IPS DF 4.7 (cell line): ENCODE results near the gene PHF11.

Source experiments
- DNase-seq: peaks from one replicate; pipeline ENCODE4 v3.0.0-alpha.2; 2013; ENCODE audit warnings: low spot score; ENCODE audit errors: extremely low read depth

The PHF11 gene

GRCh38 chr13:49497272-49497671, 1.5 kb downstream of the PHF11 start:
- no peak for DNase-seq

DNA sequence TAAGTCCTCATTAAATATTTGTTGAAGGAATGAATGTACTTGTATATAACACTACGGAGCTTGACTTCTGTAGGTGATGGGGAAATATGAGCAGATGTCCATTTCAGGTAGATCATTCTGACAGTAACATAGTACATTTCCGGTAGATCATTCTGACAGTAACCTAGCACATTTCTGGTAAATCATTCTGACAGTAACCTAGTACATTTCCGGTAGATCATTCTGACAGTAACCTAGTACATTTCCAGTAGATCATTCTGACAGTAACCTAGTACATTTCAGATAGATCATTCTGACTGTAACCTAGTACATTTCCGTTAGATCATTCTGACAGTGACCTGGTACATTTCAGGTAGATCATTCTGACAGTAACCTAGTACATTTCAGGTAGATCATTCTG, 2.5 kb downstream of the PHF11 start:
- no peak for DNase-seq

DNA sequence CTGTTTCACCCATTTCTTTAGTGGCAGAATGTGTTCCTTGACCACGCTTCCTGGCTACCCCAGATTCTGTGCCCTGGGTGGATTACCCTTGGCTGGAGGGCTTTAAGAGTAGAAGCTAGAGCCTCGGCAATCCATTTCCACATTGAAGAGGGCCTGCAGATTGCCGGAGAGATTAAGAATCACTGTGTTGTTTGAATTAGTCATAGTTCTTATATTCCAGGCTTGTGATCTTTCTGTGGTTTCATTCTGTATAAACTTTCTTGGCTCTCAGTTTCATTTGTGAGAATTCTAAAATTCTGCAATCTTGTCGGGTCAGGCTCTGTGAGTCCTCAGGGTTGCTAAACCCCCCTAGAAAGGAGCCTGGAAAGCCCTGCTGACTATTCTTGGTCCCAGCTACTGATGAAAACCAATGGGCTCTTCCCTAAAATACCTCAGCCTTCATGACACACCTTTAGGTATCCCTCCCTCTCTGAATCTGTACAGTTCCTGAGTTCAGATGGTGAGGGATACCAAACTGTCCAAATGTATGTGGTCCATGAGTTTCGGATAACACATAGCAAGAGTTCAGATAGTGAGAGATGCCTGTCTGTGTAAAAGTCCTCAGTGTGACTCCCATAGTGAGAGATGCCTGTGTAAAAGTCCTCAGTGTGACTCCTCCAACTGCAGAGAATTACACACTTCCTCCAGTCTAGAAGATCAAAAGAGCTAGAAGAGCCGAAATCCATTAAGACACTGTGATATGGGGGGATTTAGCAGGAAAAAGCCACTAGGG, 4.3 kb downstream of the PHF11 start:
- no peak for DNase-seq

DNA sequence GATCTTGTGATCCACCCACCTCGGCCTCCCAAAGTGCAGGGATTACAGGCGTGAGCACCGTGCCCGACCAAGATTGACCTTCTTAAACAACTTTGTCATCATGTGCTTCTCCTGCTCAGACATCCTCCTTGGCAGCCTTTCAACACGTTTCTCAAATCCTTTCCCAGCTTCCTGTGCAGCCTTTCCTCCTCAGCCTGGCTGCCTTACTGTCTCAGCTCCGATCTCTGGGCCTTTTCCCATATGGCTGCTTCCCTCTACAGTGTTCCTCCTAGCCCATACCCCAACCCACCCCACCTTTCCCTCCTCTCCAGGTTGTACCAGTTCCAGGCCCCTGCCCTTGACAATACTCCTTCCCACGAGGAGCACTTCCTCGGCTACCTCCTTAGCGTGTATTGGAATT, 7.2 kb downstream of the PHF11 start:
- no peak for DNase-seq

GRCh38 chr13:49503951-49504350, 8.2 kb downstream of the PHF11 start:
- no peak for DNase-seq

DNA sequence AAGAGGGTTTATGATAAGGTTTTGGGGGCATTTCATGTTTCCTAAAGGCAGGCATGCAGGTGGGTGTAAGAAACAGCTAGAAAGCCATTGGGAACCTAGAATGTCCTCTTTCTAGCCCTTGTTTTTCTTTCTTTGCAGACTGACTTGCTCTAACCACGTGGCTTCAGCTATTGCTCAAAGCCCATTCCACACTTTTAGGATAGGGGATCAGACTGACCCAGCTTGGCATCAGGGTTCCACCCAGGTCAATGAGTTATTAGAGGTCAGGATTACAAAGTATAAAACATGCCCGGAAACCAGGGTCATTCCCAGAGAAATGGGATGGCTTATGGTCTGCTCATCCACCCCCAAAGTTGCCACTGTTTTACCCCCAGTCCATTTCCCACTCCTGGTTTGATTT, 16.8 kb downstream of the PHF11 start:
- DNase-seq = no peak

DNA sequence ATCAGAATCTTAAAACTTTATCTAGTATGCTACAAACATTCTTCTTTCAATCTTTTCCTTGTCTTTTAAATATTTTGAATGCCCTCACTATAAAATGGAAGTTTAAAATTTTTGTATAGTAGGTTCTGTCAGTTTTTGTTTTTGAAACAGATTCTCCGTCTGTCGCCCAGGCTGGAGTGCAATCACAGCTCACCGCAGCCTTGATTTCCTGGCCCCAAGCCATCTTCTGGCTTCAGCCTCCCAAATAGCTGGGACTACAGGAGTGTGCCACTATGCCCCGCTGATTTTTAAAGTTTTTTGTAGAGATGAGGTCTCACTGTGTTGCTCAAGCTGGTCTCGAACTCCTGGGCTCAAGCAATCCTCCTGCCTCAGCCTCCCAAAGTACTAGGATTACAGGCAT, 20.7 kb downstream of the PHF11 start:
- DNase-seq = no peak

GRCh38 chr13:49517461-49517860, 21.7 kb downstream of the PHF11 start:
- DNase-seq = no peak

DNA sequence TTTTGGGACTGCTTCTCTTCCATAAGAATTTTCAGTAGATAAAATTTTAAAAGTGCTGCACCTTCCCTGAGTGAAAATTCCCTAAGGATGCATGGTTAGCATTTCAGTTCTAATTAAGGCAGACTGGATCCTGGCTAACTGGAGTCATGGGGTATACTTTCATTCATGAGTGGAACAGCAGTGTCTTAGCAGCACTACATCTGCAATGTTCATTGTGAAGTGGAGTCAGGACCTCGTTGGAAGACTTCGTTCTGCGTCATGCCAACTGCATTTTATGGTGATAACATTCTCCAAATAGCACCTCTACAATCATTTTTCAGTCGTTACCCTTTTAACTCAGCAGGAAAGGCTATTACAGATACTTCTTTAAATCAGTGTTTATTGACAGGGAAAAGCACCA, 25.5 kb downstream of the PHF11 start:
- DNase-seq = no peak

- no peak for DNase-seq
Observed at GRCh38 chr13:49524740-49525501, 29.2 kb downstream of the PHF11 start.

DNA sequence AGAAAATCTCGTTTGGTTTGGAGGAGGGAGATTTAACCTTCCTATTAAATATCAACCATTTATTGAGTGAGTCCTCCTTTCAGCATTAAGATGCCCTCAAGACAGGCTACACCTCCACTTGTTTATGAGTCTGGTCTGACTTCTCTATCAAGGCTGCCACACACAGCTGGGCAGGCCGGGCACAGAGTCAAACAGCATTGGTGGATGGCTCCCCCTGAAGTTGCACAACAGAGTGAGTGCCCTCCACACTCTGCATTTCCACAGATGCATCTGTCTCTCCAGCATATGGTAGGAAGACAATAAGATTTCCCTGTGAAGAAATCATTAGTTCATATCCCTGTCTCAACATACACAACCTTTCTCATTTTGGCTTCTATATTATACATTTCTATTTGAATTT, 31.4 kb downstream of the PHF11 start:
- no peak for DNase-seq

- no peak for DNase-seq
Observed at GRCh38 chr13:49528161-49528560, 32.4 kb downstream of the PHF11 start.

DNA sequence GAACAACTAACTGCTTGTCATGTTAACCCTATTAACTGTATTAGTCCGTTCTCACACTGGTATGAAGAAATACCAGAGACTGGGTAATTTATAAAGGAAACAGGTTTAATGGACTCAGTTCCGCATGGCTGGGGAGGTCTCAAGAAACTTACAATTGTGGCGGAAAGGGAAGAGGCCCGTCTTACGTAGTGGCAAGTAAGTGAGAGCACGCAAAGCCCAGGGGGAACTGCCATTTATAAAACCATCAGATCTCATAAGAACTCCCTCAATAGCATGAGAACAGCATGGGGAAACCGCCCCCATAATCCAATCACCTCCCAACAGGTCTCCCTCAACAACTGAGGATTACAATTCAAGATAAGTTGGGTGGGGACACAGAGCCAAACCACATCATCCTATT, 34.7 kb downstream of the PHF11 start:
- DNase-seq = no peak

GRCh38 chr13:49532593-49532992, 36.8 kb downstream of the PHF11 start:
- no peak for DNase-seq

- no peak for DNase-seq
Observed at GRCh38 chr13:49533011-49533410, 37.3 kb downstream of the PHF11 start.

GRCh38 chr13:49533591-49534269, 38.0 kb downstream of the PHF11 start:
- no peak for DNase-seq

DNA sequence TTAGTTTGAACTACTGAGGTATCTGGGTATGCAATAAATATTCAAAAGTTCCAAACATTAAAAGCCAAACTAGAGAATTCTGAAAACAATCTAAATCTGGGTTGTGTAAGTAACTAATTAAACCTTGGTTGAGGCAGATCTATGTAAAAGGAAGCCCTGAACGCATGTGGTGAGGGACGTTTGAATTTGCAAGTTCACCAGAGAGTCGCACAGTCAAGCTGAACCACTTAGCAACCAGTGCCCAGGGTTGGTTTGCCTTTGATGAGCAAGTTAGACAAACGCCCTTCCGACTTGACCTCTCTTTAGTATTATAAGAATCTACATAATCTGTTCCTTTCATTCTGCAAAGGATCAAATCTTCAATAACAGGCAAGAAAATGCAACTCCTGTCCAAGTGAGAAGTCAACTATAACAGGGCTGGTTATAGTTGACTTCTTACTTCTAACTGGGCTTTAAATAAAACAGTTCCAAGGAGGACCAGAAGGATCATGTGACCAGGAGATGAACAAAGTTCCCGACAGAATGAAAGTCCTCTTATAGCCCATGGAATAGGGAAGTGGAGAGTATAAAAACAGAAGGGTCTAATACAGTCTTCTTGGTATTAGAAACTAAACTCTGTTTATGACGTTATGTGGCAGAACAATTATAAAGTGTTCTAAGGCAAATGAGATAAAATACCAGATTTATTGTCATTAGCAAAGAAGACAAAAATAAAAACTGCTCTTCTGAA, 40.6 kb downstream of the PHF11 start:
- DNase-seq = no peak

GRCh38 chr13:49538404-49538803, 42.7 kb downstream of the PHF11 start:
- no peak for DNase-seq

GRCh38 chr13:49539313-49539712, 43.6 kb downstream of the PHF11 start:
- DNase-seq = no peak

GRCh38 chr13:49539746-49540145, 44.0 kb downstream of the PHF11 start:
- DNase-seq = no peak

DNA sequence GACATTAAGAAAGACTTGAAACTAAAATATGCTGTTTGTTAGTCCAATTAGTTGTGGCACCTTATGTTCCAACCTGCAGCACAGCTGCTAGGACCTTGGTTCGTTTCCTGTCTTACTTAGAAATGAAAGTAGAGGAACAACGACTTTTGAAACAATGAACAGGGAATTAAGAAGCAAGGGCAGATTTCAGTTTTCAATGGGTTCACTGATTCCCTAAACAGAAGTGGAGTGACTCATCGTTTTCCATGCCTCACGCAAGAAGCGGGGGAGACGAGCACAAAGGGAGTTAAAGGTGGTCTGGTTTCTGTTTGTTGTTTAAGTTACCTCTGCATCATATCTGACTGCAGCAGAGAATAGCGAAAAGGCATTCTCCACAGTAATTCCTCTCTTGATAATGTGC, 44.8 kb downstream of the PHF11 start:
- no peak for DNase-seq

DNA sequence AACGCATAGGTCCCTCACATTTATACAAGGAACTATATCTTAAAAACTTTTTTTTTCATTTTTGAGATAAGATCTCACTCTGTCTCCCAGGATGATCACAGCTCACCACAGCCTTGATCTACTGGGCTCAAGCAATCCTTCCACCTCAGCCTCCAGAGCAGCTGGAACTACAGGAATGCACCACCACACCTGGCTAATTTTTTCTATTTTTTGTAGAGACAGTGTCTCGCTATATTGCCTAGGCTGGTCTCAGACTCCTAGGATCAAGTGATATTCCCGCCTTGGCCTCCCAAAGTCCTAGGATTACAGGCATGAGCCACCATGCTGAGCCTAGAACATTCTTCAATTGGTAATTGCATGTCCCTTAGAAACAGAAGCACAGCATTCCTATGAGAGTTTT, 47.9 kb downstream of the PHF11 start:
- DNase-seq = no peak
